Measurements from ENCODE around the gene BRMS1.
A peak's percentile ranks its signal among the peaks of the same experiment; 100 is the strongest.
"Not testable (repeated sequence)": the region's sequence is repeated elsewhere in the genome, so short reads cannot be mapped to it uniquely, and the experiment has no call there.

Gene BRMS1
- 43.8 to 53.1 (median 49.5) reads per million in 3 donors for total RNA-seq

DNA sequence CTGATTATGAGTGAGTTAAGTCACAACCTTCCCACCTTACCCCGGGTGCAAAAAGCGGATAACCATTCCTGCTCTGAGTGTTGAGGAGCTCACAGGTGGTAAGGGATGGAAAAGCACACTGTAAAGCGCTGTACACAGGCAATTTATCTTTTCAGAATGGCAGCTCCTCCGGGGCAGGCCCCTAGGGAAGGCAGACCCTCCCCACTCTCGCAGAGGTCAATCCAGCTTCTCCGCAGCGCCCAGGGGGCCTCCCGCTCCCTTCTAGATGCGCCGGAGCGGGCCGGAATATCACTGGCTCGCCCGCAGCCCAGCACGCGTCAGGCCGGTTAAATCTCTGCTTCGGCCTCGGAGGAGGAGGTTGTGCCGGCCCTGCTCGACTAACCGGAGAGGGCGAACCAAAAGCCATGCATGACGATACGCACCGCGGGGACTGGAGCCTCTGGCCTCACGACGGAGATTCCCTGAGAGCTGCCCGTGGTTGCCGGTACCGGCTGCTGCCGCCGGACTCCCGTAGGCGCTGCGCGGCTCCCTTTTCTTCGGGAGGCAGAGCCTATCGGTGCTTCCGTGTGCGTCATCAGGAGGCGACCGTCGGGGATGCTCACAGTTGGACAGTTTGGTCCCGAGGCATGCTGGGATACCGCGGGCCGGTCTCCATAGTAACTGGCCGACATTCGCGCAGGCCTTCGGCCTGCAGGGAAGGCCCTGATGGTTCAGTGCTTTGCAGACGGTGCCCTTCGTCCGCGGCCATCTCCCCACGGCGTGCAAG, at the start of gene BRMS1:
BRMS1 (minus strand) TSS at position 555 of the 766 bp plus-strand sequence. CDS start 2,870 bp downstream, outside the sequence.
- peak; percentile 91 to 95 (median 92) for DNase-seq
- Histone ChIP-seq H3K4me3 (ENCODE audit: insufficient read depth, low read depth, low read length, poor library complexity, severe bottlenecking) (peak within 1 kb of the TSS; percentile 86), H3K27ac (ENCODE audit: insufficient read depth, low read length, poor library complexity, severe bottlenecking) (peak within 1 kb of the TSS; percentile 80), H3K4me1 (ENCODE audit: control insufficient read depth, insufficient read depth, low read length, poor library complexity, severe bottlenecking) (peaks cover 27% of the 10 kb centered on the region), H3K9me3 (ENCODE audit: control insufficient read depth, low read length) (no peaks in the 10 kb centered on the region), H3K27me3 (replicated peaks; ENCODE audit: control insufficient read depth, insufficient read depth, low read length, poor library complexity, severe bottlenecking) (no peaks in the 10 kb centered on the region), H3K36me3 (ENCODE audit: control insufficient read depth, insufficient read depth, low read length) (peaks cover 24% of the 10 kb centered on the region)

DNA sequence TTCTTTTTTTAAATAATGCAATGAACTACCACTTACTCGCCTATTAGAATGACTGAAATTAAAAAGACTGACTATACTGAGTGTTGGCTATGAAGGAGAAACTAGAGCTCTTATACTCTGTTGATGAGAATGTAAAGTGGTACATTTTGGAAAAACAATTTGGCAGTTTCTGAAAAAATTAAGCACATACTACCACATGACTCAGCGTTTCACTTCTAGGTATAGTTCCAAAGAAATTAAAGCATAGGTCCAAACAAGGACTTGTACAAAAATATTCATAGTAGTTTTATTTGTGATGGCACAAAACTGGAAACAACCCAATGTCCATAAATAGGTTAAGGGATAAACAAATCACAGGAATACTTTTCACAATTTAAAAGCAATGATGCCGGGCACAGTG, 49.0 kb upstream of the BRMS1 start:
- H3K9me3 ChIP-seq (ENCODE audit: control insufficient read depth, low read length) = no peaks in the 10 kb centered on the region
- no peaks in the 10 kb centered on the region for H3K4me1 ChIP-seq (ENCODE audit: control insufficient read depth, insufficient read depth, low read length, poor library complexity, severe bottlenecking)
- no peaks in the 10 kb centered on the region for H3K36me3 ChIP-seq (ENCODE audit: control insufficient read depth, insufficient read depth, low read length)
- DNase-seq = no peak
- no peak overlapping the region for H3K27ac ChIP-seq (ENCODE audit: insufficient read depth, low read length, poor library complexity, severe bottlenecking)
- H3K27me3 ChIP-seq (replicated peaks; ENCODE audit: control insufficient read depth, insufficient read depth, low read length, poor library complexity, severe bottlenecking) = no peaks in the 10 kb centered on the region
- no peak overlapping the region for H3K4me3 ChIP-seq (ENCODE audit: insufficient read depth, low read depth, low read length, poor library complexity, severe bottlenecking)

DNA sequence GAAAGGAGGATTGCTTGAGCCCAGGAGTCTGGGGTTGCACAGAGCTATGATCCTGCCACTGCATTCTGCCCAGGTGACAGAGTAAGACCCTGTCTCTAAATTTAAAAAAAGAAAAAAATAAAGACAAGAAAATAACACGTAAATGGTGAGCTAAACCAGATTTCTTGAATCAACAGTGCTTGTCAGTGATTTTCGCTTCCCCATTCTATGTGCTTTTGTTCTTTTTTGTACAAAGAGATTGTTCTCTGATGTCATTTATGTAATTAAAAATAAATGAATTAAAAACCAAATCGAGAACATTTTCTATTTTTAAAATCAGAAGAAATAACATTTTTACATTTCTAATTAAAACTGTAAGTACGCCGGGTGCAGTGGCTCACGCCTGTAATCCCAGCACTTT, 46.4 kb upstream of the BRMS1 start:
- DNase-seq = no peak
- Histone ChIP-seq H3K36me3 (ENCODE audit: control insufficient read depth, insufficient read depth, low read length) (no peaks in the 10 kb centered on the region), H3K27me3 (replicated peaks; ENCODE audit: control insufficient read depth, insufficient read depth, low read length, poor library complexity, severe bottlenecking) (no peaks in the 10 kb centered on the region), H3K4me1 (ENCODE audit: control insufficient read depth, insufficient read depth, low read length, poor library complexity, severe bottlenecking) (peaks cover under 1% of the 10 kb centered on the region), H3K9me3 (ENCODE audit: control insufficient read depth, low read length) (no peaks in the 10 kb centered on the region), H3K4me3 (ENCODE audit: insufficient read depth, low read depth, low read length, poor library complexity, severe bottlenecking) (no peak overlapping the region), H3K27ac (ENCODE audit: insufficient read depth, low read length, poor library complexity, severe bottlenecking) (no peak overlapping the region)

DNA sequence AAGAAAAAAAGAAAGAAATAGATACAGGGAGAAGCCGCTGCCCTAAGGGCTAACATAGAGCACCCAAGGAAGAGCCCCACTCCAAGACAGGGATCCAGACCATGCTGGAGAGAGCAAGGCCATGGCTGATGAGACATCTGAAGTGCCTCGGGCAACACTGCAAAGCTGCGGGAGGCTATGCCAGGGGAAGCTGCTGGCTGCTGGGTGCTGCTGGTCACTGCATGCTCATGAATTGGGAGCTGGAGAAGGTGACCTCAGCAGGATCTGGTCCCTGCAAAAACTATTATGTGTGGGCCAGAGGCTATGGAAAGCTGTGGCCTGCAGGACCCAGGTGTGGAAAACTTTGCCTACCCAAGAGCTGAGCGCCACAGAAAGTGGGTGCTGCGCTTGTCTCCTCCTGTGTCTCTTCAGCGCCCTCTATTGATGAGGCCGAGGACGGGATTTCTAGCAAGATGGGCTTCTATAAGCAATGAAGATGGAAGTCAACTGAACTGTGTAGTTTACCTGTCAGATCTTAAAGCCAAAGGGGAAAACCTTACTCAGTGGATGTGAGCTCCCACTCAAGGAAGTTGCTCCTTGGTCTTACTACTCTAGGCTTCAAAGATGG, 44.0 kb upstream of the BRMS1 start:
- Histone ChIP-seq H3K27ac (ENCODE audit: insufficient read depth, low read length, poor library complexity, severe bottlenecking) (no peak overlapping the region), H3K36me3 (ENCODE audit: control insufficient read depth, insufficient read depth, low read length) (no peaks in the 10 kb centered on the region), H3K4me3 (ENCODE audit: insufficient read depth, low read depth, low read length, poor library complexity, severe bottlenecking) (no peak overlapping the region), H3K9me3 (ENCODE audit: control insufficient read depth, low read length) (no peaks in the 10 kb centered on the region), H3K4me1 (ENCODE audit: control insufficient read depth, insufficient read depth, low read length, poor library complexity, severe bottlenecking) (peaks cover 5% of the 10 kb centered on the region), H3K27me3 (replicated peaks; ENCODE audit: control insufficient read depth, insufficient read depth, low read length, poor library complexity, severe bottlenecking) (no peaks in the 10 kb centered on the region)
- peak in 2 of 3 donors; percentile 38 to 48 for DNase-seq

DNA sequence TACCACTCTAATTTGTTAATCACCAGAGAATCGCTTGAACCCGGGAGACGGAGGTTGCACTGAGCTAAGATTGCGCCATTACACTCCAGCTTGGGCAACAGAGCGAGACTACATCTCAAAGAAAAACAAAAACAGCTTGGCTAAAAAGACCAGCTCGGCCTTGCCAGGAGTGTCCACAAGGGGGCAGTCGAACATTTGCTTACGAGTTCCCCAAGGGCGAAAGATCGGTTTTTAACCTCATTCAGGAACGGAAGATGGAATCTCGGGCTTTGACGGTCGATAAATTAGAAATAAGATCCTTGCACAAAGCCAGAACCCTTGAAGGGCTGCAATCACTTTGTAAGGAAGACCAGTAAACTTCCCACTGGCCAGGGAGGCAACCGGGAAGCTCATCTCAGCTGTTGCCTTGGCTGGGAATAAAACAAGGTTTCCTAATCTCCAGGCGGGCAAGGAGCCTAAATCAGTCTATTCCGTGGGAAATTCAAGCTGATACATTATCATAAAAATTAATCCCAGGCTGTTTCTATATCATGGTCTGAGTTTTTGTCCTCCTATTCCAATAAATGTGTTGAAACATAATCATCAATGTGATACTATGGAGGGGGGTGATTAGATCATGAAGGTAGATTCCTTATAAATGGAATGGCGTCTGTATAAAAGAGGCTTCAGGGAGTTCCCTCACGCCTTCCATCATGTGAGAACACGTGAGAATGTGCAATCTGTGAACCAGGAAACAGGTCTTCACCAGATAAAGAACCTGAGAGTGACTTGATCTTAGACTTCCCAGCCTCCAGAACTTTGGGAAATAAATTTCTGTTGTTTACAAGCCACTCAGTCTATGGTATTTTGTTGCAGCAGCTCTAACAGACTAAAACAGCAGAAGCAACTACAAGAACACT, 41.5 kb upstream of the BRMS1 start:
- DNase-seq = peak; percentile 46 to 68 (median 62)
- Histone ChIP-seq H3K9me3 (ENCODE audit: control insufficient read depth, low read length) (no peaks in the 10 kb centered on the region), H3K4me3 (ENCODE audit: insufficient read depth, low read depth, low read length, poor library complexity, severe bottlenecking) (no peak overlapping the region), H3K27me3 (replicated peaks; ENCODE audit: control insufficient read depth, insufficient read depth, low read length, poor library complexity, severe bottlenecking) (no peaks in the 10 kb centered on the region), H3K4me1 (ENCODE audit: control insufficient read depth, insufficient read depth, low read length, poor library complexity, severe bottlenecking) (peaks cover 5% of the 10 kb centered on the region), H3K36me3 (ENCODE audit: control insufficient read depth, insufficient read depth, low read length) (no peaks in the 10 kb centered on the region), H3K27ac (ENCODE audit: insufficient read depth, low read length, poor library complexity, severe bottlenecking) (no peak overlapping the region)

DNA sequence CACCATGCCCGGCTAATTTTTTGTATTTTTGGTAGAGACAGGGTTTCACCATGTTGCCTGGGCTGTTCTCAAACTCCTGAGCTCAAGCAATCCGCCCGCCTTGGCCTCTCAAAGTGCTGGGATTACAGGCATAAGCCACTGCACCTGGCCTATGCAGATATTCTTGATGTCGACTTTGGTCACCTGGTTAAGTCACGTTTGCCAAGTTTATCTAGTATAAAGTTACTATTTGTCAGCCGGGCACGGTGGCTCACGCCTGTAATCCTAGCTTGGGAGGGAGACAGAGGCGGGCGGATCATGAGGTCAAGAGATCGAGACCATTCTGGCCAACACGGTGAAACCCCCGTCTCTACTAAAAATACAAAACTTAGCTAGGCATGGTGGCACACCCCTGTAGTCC, 39.4 kb upstream of the BRMS1 start:
- not testable (repeated sequence) for H3K27ac ChIP-seq (ENCODE audit: insufficient read depth, low read length, poor library complexity, severe bottlenecking); H3K9me3 ChIP-seq (ENCODE audit: control insufficient read depth, low read length); H3K4me1 ChIP-seq (ENCODE audit: control insufficient read depth, insufficient read depth, low read length, poor library complexity, severe bottlenecking); H3K27me3 ChIP-seq (replicated peaks; ENCODE audit: control insufficient read depth, insufficient read depth, low read length, poor library complexity, severe bottlenecking); H3K4me3 ChIP-seq (ENCODE audit: insufficient read depth, low read depth, low read length, poor library complexity, severe bottlenecking); H3K36me3 ChIP-seq (ENCODE audit: control insufficient read depth, insufficient read depth, low read length); DNase-seq

GRCh38 chr11:66380264-66380663, 35.4 kb upstream of the BRMS1 start:
- not testable (repeated sequence) for DNase-seq; H3K9me3 ChIP-seq (ENCODE audit: control insufficient read depth, low read length); H3K27me3 ChIP-seq (replicated peaks; ENCODE audit: control insufficient read depth, insufficient read depth, low read length, poor library complexity, severe bottlenecking); H3K36me3 ChIP-seq (ENCODE audit: control insufficient read depth, insufficient read depth, low read length); H3K4me3 ChIP-seq (ENCODE audit: insufficient read depth, low read depth, low read length, poor library complexity, severe bottlenecking); H3K27ac ChIP-seq (ENCODE audit: insufficient read depth, low read length, poor library complexity, severe bottlenecking); H3K4me1 ChIP-seq (ENCODE audit: control insufficient read depth, insufficient read depth, low read length, poor library complexity, severe bottlenecking)

DNA sequence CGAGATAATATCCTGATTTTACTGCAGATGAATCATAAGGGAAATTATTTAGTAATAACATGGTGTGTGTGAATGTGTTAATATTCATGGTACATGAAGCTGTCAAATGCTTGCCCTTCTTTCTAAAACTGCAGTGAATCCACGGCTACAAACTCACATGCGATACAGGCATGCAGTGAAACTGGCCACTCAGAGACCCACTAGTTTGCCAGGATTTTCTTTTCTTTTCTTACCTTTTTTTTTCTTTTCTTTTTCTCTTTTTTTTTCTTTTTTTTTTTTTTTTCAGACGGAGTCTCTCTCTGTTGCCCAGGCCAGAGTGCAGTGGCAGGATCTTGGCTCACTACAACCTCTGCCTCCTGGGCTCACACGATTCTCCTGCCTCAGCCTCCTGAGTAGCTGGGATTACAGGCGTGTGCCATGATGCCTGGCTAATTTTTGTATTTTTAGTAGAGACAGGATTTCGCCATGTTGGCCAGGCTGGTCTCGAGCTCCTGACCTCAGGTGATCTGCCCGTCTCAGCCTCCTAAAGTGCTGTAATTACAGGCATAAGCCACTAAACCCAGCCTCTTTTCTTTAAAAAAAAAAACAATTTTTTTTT, 28.9 kb upstream of the BRMS1 start:
- H3K36me3 ChIP-seq (ENCODE audit: control insufficient read depth, insufficient read depth, low read length); H3K4me3 ChIP-seq (ENCODE audit: insufficient read depth, low read depth, low read length, poor library complexity, severe bottlenecking); H3K27ac ChIP-seq (ENCODE audit: insufficient read depth, low read length, poor library complexity, severe bottlenecking); H3K27me3 ChIP-seq (replicated peaks; ENCODE audit: control insufficient read depth, insufficient read depth, low read length, poor library complexity, severe bottlenecking); DNase-seq; H3K4me1 ChIP-seq (ENCODE audit: control insufficient read depth, insufficient read depth, low read length, poor library complexity, severe bottlenecking); H3K9me3 ChIP-seq (ENCODE audit: control insufficient read depth, low read length): not testable (repeated sequence)

DNA sequence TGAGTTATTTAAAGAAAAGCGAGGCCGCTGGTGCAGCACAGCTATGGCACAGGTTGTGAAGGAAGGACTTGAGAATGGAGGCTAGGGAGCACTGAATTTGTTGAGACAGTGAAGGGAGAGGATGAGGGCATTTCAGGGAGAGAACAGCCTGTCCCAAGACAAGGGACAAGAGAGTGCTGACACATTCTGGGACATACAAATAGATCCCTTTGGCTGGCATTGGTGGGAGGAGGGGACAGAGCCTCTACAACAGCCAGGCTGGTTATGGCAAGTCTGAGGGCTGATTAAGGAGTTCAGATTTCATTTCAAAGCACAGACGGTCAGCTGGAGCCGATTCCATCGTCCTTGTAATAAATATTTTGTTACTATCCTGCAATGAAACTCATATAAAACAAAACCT, 28.4 kb upstream of the BRMS1 start:
- no peaks in the 10 kb centered on the region for H3K36me3 ChIP-seq (ENCODE audit: control insufficient read depth, insufficient read depth, low read length)
- H3K4me1 ChIP-seq (ENCODE audit: control insufficient read depth, insufficient read depth, low read length, poor library complexity, severe bottlenecking) = peaks cover 6% of the 10 kb centered on the region
- no peaks in the 10 kb centered on the region for H3K27me3 ChIP-seq (replicated peaks; ENCODE audit: control insufficient read depth, insufficient read depth, low read length, poor library complexity, severe bottlenecking)
- no peak for DNase-seq
- H3K27ac ChIP-seq (ENCODE audit: insufficient read depth, low read length, poor library complexity, severe bottlenecking) = no peak overlapping the region
- no peaks in the 10 kb centered on the region for H3K9me3 ChIP-seq (ENCODE audit: control insufficient read depth, low read length)
- no peak overlapping the region for H3K4me3 ChIP-seq (ENCODE audit: insufficient read depth, low read depth, low read length, poor library complexity, severe bottlenecking)

All from effector memory CD4-positive, alpha-beta T cell (primary cell).